Testis (tissue), 2 donors: Measurements from ENCODE around the gene PEX16.

Experiments
- POLR2A ChIP-seq: fragments of 450-650 bp; IDR thresholded peaks from one replicate; pipeline ENCODE4 v1.6.1; 2017; ENCODE audit warnings: antibody characterized with exemption, mild to moderate bottlenecking, moderate library complexity
- TF ChIP-seq, protein P1 (sequence below), 3 experiments: fragments of 450-650 bp in 2 of 3; fragments of 200-600 bp in 1 of 3; sonication (generic) in 1 of 3; IDR thresholded peaks; one replicate each; pipeline ENCODE4 v1.5.1; 2016 to 2019; ENCODE audit warnings: antibody characterized with exemption in 3 of 3, mild to moderate bottlenecking in 2 of 3, moderate library complexity in 1 of 3

DNA sequence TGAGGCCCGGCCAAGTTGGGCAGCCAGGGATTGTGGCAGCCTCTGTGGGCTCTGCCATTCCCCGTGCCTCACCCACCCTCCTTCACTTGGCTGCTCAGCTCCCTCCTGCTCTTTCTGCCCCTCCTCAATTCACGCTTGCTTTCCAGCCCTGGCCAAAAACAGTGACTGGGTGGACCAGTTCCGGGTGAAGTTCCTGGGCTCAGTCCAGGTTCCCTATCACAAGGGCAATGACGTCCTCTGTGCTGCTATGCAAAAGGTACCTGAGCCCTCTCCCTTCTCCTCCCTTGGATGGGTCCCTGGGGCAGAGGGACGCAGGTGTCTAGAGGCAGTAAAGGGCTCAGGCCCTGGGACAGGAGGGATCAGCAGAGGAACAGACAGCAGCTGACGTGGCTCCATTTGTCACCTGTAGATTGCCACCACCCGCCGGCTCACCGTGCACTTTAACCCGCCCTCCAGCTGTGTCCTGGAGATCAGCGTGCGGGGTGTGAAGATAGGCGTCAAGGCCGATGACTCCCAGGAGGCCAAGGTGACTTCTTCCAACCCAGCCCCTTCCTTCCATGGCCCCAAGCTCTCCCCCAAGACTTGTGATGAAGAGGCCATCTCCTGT, 13.3 kb downstream of the PEX16 start:
- TF ChIP-seq, protein P1, sequence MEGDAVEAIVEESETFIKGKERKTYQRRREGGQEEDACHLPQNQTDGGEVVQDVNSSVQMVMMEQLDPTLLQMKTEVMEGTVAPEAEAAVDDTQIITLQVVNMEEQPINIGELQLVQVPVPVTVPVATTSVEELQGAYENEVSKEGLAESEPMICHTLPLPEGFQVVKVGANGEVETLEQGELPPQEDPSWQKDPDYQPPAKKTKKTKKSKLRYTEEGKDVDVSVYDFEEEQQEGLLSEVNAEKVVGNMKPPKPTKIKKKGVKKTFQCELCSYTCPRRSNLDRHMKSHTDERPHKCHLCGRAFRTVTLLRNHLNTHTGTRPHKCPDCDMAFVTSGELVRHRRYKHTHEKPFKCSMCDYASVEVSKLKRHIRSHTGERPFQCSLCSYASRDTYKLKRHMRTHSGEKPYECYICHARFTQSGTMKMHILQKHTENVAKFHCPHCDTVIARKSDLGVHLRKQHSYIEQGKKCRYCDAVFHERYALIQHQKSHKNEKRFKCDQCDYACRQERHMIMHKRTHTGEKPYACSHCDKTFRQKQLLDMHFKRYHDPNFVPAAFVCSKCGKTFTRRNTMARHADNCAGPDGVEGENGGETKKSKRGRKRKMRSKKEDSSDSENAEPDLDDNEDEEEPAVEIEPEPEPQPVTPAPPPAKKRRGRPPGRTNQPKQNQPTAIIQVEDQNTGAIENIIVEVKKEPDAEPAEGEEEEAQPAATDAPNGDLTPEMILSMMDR (IDR thresholded peaks at IDR 0.05), result no peak
- no peak for TF ChIP-seq POLR2A
